GM12878 (cell line): ENCODE data around the gene ELN.

Experiments
- BHLHE40 ChIP-seq, 2 experiments: fragments of 450-650 bp in 1 of 2; IDR thresholded peaks; 2 replicates each; pipeline ENCODE4 v1.6.1; 2011 to 2017; ENCODE audit warnings: low read depth in 2 of 2, borderline replicate concordance in 1 of 2, improper control_type of control experiment in 1 of 2, low read length in 1 of 2, mild to moderate bottlenecking in 1 of 2
- CBFB ChIP-seq: IDR thresholded peaks from 2 replicates; pipeline ENCODE4 v1.6.1; 2016; ENCODE audit warnings: antibody characterized with exemption, low read depth
- EP300 ChIP-seq, 2 experiments: fragments of 150-350 bp in 1 of 2; IDR thresholded peaks; 2 replicates each; pipeline ENCODE4 v1.6.1; 2011 to 2012; ENCODE audit warnings: low read depth in 2 of 2, low read length in 2 of 2, borderline replicate concordance in 1 of 2, improper control_type of control experiment in 1 of 2, inconsistent platforms in 1 of 2; ENCODE audit not compliant: control insufficient read depth in 1 of 2
- ESRRA ChIP-seq: IDR thresholded peaks from 2 replicates; pipeline ENCODE4 v1.6.1; 2012; ENCODE audit warnings: mild to moderate bottlenecking, low read length, improper control_type of control experiment
- KAT2A ChIP-seq: conservative IDR thresholded peaks from 2 replicates; pipeline ENCODE4 v1.6.1; 2011; ENCODE audit warnings: low read depth, low read length; ENCODE audit not compliant: control insufficient read depth
- MTA3 ChIP-seq: IDR thresholded peaks from 2 replicates; pipeline ENCODE4 v1.6.1; 2012; ENCODE audit warnings: low read length, inconsistent platforms, borderline replicate concordance
- POLR2AphosphoS5 ChIP-seq: IDR thresholded peaks from 2 replicates; pipeline ENCODE4 v1.6.1; 2011; ENCODE audit warnings: mild to moderate bottlenecking, low read length, inconsistent platforms
- SIN3A ChIP-seq: IDR thresholded peaks from 2 replicates; pipeline ENCODE4 v1.6.1; 2012; ENCODE audit warnings: low read depth, low read length, improper control_type of control experiment
- SP1 ChIP-seq: IDR thresholded peaks from one replicate; pipeline ENCODE4 v1.6.1; 2011; ENCODE audit warnings: low read depth, low read length
- SRF ChIP-seq, 2 experiments: IDR thresholded peaks; 2 replicates each; pipeline ENCODE4 v1.6.1; 2011; ENCODE audit warnings: low read depth in 2 of 2, low read length in 2 of 2, mild to moderate bottlenecking in 1 of 2, moderate library complexity in 1 of 2
- TBL1XR1 ChIP-seq: IDR thresholded peaks from 2 replicates; pipeline ENCODE4 v1.6.1; 2012; ENCODE audit warnings: low read depth, low read length, improper control_type of control experiment
- TF ChIP-seq, protein P1 (sequence below), 3 experiments: IDR thresholded peaks in 2 of 3; conservative IDR thresholded peaks in 1 of 3; 2 replicates each; pipeline ENCODE4 v1.5.1; 2011; ENCODE audit warnings: low read depth in 3 of 3, low read length in 3 of 3, mild to moderate bottlenecking in 3 of 3, control low read depth in 2 of 3, moderate library complexity in 2 of 3, inconsistent platforms in 1 of 3, mixed read lengths in 1 of 3; ENCODE audit not compliant: control insufficient read depth in 2 of 3, insufficient read depth in 1 of 3; ENCODE audit errors: extremely low read depth in 1 of 3
- TF ChIP-seq, protein P2 (sequence below): IDR thresholded peaks from 2 replicates; pipeline ENCODE4 v1.6.1; 2012; ENCODE audit warnings: low read depth, low read length, improper control_type of control experiment
- TF ChIP-seq, protein P3 (sequence below): fragments of 450-650 bp; IDR thresholded peaks from 2 replicates; pipeline ENCODE4 v1.6.1; 2017; ENCODE audit warnings: mild to moderate bottlenecking, low read depth, inconsistent platforms; ENCODE audit not compliant: poor library complexity, severe bottlenecking

DNA sequence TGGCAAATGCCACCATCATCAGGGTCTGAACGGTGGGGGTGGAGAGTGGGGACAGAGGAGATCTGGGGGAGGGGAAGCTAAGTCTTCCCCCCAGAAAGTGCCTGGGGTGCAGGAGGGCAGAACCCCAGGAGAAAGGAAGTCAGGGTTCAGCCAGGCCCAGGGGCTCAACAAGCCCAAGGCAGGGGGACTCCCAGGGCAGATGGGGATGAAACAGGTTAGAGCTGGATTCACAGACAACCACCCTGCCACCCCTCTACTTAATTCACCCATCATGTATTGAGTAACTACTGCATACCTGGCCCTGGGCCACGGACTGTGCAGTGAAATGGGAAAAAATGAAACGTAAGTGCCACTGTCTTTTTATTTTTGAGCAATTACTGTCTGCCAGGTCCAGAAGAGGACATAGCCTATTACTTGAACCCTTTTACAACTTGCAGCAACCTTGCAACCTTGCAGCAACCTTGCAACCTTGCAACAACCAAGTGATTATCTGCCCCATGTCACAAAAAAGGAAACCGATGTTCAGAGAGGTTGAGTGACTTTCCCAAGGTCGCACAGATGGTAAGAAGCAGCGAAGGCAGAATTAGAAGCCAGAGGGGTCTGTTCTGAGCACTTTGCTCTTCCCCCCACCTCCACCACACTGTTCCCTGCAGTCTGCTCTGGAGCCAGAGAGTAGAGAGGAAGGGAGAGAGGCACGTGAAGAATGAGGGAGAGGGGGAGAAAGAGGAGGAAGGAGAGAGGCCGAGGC, 4.8 kb downstream of the ELN start:
- TF ChIP-seq POLR2AphosphoS5 (no peak), MTA3 (no peak), SRF (IDR thresholded peaks at IDR 0.05; ENCODE audit: low read depth in 2 of 2, low read length in 2 of 2) (no peak), SIN3A (no peak), KAT2A (no peak), TBL1XR1 (no peak), SP1 (no peak), EP300 (IDR thresholded peaks at IDR 0.05; ENCODE audit: borderline replicate concordance in 1 of 2, control insufficient read depth in 1 of 2, low read depth in 2 of 2, low read length in 2 of 2) (no peak), BHLHE40 (IDR thresholded peaks at IDR 0.05; ENCODE audit: borderline replicate concordance in 1 of 2, low read depth in 2 of 2, low read length in 1 of 2) (no peak), ESRRA (no peak), CBFB (no peak)
- TF ChIP-seq, protein P1, sequence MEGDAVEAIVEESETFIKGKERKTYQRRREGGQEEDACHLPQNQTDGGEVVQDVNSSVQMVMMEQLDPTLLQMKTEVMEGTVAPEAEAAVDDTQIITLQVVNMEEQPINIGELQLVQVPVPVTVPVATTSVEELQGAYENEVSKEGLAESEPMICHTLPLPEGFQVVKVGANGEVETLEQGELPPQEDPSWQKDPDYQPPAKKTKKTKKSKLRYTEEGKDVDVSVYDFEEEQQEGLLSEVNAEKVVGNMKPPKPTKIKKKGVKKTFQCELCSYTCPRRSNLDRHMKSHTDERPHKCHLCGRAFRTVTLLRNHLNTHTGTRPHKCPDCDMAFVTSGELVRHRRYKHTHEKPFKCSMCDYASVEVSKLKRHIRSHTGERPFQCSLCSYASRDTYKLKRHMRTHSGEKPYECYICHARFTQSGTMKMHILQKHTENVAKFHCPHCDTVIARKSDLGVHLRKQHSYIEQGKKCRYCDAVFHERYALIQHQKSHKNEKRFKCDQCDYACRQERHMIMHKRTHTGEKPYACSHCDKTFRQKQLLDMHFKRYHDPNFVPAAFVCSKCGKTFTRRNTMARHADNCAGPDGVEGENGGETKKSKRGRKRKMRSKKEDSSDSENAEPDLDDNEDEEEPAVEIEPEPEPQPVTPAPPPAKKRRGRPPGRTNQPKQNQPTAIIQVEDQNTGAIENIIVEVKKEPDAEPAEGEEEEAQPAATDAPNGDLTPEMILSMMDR (IDR thresholded peaks at IDR 0.05 in 2 of 3, conservative IDR thresholded peaks at IDR 0.05 in 1 of 3; ENCODE audit: control insufficient read depth in 2 of 3, extremely low read depth in 1 of 3, insufficient read depth in 1 of 3, low read depth in 3 of 3, low read length in 3 of 3): no peak
- TF ChIP-seq, protein P2, sequence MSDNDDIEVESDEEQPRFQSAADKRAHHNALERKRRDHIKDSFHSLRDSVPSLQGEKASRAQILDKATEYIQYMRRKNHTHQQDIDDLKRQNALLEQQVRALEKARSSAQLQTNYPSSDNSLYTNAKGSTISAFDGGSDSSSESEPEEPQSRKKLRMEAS: no peak
- TF ChIP-seq, protein P3, sequence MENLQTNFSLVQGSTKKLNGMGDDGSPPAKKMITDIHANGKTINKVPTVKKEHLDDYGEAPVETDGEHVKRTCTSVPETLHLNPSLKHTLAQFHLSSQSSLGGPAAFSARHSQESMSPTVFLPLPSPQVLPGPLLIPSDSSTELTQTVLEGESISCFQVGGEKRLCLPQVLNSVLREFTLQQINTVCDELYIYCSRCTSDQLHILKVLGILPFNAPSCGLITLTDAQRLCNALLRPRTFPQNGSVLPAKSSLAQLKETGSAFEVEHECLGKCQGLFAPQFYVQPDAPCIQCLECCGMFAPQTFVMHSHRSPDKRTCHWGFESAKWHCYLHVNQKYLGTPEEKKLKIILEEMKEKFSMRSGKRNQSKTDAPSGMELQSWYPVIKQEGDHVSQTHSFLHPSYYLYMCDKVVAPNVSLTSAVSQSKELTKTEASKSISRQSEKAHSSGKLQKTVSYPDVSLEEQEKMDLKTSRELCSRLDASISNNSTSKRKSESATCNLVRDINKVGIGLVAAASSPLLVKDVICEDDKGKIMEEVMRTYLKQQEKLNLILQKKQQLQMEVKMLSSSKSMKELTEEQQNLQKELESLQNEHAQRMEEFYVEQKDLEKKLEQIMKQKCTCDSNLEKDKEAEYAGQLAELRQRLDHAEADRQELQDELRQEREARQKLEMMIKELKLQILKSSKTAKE: no peak
